IMR-90 (cell line): ENCODE measurements around the gene ACTA1. TPM values are rescaled to one million over a fixed set of nuclear protein-coding genes. Genes with fewer than 3 reads are reported as not detected.

Source experiments
- ATAC-seq: fragments of 200-7000 bp; cut with Tn5 transposase; 2 replicates; pipeline ENCODE4 v1.9.1; 2020; ENCODE audit warnings: low read depth, mild to moderate bottlenecking, moderate library complexity
- BruUV-seq: library from RNA; stranded (reverse); fragments of 400-500 nt; replicated peaks from 2 replicates; lab custom pipeline; 2021; lab: Mats Ljungman, UMichigan
- CTCF ChIA-PET: fragments of 300-600 bp; formaldehyde crosslinking; extraction: SDS; loops from one replicate; lab custom pipeline; 2021; ENCODE audit warnings: antibody characterized with exemption; lab: Yijun Ruan, JAX
- POLR2A ChIA-PET: fragments of 300-600 bp; sonication (Branson Sonifier 250); formaldehyde crosslinking; loops from one replicate; lab custom pipeline; 2022; ENCODE audit warnings: antibody characterized with exemption; ENCODE audit not compliant: unreplicated experiment; lab: Charles Lee
- DNase-seq: peaks from one replicate; pipeline ENCODE4 v3.0.0; 2013
- H2AFZ ChIP-seq: replicated peaks from 2 replicates; pipeline ENCODE3; 2013; ENCODE audit warnings: low read length, mild to moderate bottlenecking; ENCODE audit not compliant: poor library complexity
- H2AK5ac ChIP-seq: 2 replicates; pipeline ENCODE4 v1.6.1; 2013; ENCODE audit warnings: low read depth, low read length, inconsistent platforms
- H2AK9ac ChIP-seq: replicated peaks from 2 replicates; pipeline ENCODE3; 2013; ENCODE audit warnings: mild to moderate bottlenecking, low read depth, low read length, moderate library complexity; ENCODE audit not compliant: poor library complexity
- H2BK120ac ChIP-seq: 2 replicates; pipeline ENCODE4 v1.6.1; 2013; ENCODE audit warnings: low read depth, low read length, inconsistent platforms
- H2BK15ac ChIP-seq: 3 replicates; pipeline ENCODE4 v1.6.1; 2013; ENCODE audit warnings: low read depth, low read length, inconsistent platforms
- H2BK20ac ChIP-seq: 2 replicates; pipeline ENCODE4 v1.6.1; 2013; ENCODE audit warnings: low read depth, mild to moderate bottlenecking, inconsistent platforms, low read length, moderate library complexity
- H2BK5ac ChIP-seq: 2 replicates; pipeline ENCODE4 v1.6.1; 2013; ENCODE audit warnings: mild to moderate bottlenecking, low read depth, low read length, inconsistent platforms; ENCODE audit not compliant: poor library complexity, severe bottlenecking
- H3K14ac ChIP-seq: replicated peaks from 2 replicates; pipeline ENCODE4 v1.6.1; 2013; ENCODE audit warnings: low read depth, low read length, inconsistent platforms
- H3K18ac ChIP-seq: 2 replicates; pipeline ENCODE4 v1.6.1; 2013; ENCODE audit warnings: low read depth, low read length, control low read depth
- H3K23ac ChIP-seq: 2 replicates; pipeline ENCODE4 v1.6.1; 2013; ENCODE audit warnings: low read depth, low read length, inconsistent platforms
- H3K27ac ChIP-seq: 2 replicates; pipeline ENCODE4 v1.5.1; 2013; ENCODE audit warnings: mild to moderate bottlenecking, control low read depth, low read length; ENCODE audit not compliant: insufficient read depth
- H3K27me3 ChIP-seq: 2 replicates; pipeline ENCODE4 v1.6.1; 2013; ENCODE audit warnings: low read length; ENCODE audit not compliant: control insufficient read depth, insufficient read depth
- H3K36me3 ChIP-seq: 2 replicates; pipeline ENCODE4 v1.6.1; 2013; ENCODE audit warnings: low read length, mixed read lengths; ENCODE audit not compliant: control insufficient read depth, insufficient read depth
- H3K4ac ChIP-seq: 2 replicates; pipeline ENCODE4 v1.6.1; 2013; ENCODE audit warnings: low read depth, low read length, inconsistent platforms
- H3K4me1 ChIP-seq: 2 replicates; pipeline ENCODE4 v1.6.1; 2013; ENCODE audit warnings: low read length, mixed read lengths; ENCODE audit not compliant: control insufficient read depth, insufficient read depth
- H3K4me2 ChIP-seq: 2 replicates; pipeline ENCODE4 v1.6.1; 2013; ENCODE audit warnings: low read depth, mild to moderate bottlenecking, control low read depth, low read length, moderate library complexity
- H3K4me3 ChIP-seq: 2 replicates; pipeline ENCODE4 v1.5.1; 2013; ENCODE audit warnings: low read depth, mild to moderate bottlenecking, control low read depth, low read length, moderate library complexity; ENCODE audit not compliant: insufficient read depth
- H3K56ac ChIP-seq: 2 replicates; pipeline ENCODE4 v1.6.1; 2013; ENCODE audit warnings: low read length, inconsistent platforms; ENCODE audit not compliant: insufficient read depth; ENCODE audit errors: extremely low read depth
- H3K79me1 ChIP-seq, 2 experiments: 2 replicates each; pipeline ENCODE4 v1.6.1; 2013; ENCODE audit warnings: low read length in 2 of 2, inconsistent platforms in 1 of 2, low read depth in 1 of 2
- H3K9ac ChIP-seq: 2 replicates; pipeline ENCODE4 v1.6.1; 2013; ENCODE audit warnings: low read depth, low read length, control low read depth
- H3K9me1 ChIP-seq: 2 replicates; pipeline ENCODE4 v1.6.1; 2013; ENCODE audit warnings: low read length, inconsistent platforms; ENCODE audit not compliant: insufficient read depth
- H3K9me3 ChIP-seq: 2 replicates; pipeline ENCODE4 v1.6.1; 2013; ENCODE audit warnings: low read length; ENCODE audit not compliant: control insufficient read depth, insufficient read depth
- H4K20me1 ChIP-seq: 2 replicates; pipeline ENCODE4 v1.6.1; 2013; ENCODE audit warnings: low read length, inconsistent platforms; ENCODE audit not compliant: insufficient read depth
- H4K5ac ChIP-seq: 2 replicates; pipeline ENCODE4 v1.6.1; 2013; ENCODE audit warnings: mild to moderate bottlenecking, low read depth, low read length, control low read depth
- H4K8ac ChIP-seq, 2 experiments: 2 replicates each; pipeline ENCODE4 v1.6.1; 2013; ENCODE audit warnings: low read depth in 2 of 2, low read length in 2 of 2, control low read depth in 1 of 2, inconsistent platforms in 1 of 2
- H4K91ac ChIP-seq: 2 replicates; pipeline ENCODE4 v1.6.1; 2013; ENCODE audit warnings: low read depth, low read length, inconsistent platforms; ENCODE audit not compliant: insufficient read depth
- NFE2L2 ChIP-seq: fragments of 150-350 bp; IDR thresholded peaks from 2 replicates; pipeline ENCODE4 v1.6.1; 2016; ENCODE audit warnings: low read depth, mild to moderate bottlenecking, low read length
- RAD21 ChIP-seq: IDR thresholded peaks from 2 replicates; pipeline ENCODE4 v1.6.1; 2012; ENCODE audit warnings: low read length, improper control_type of control experiment
- SMC3 ChIP-seq: fragments of 150-350 bp; IDR thresholded peaks from 2 replicates; pipeline ENCODE4 v1.6.1; 2016; ENCODE audit warnings: low read depth, mild to moderate bottlenecking, antibody characterized with exemption, low read length, moderate library complexity
- WGBS, 2 experiments: methylation state at CpG; one replicate each; pipeline versions ENCODE4 v1.1.5 to v1.1.7; 2013; ENCODE audit warnings: missing lambda C conversion rate in 2 of 2; ENCODE audit not compliant: insufficient read length in 1 of 2; ENCODE audit errors: extremely low coverage in 2 of 2; 5-methylcytosine and 5-hydroxymethylcytosine counted together
- dilution Hi-C: fragments of 300-500 bp; cut with HindIII; formaldehyde crosslinking; loops from one replicate; pipeline ENCODE4 v1.14.3; 2018; ENCODE audit warnings: low sequenced_read_pairs; ENCODE audit not compliant: unreplicated experiment
- in situ Hi-C: fragments of 300-500 bp; cut with MboI; formaldehyde crosslinking; loops from 3 replicates; pipeline ENCODE4 v1.14.3; 2019; ENCODE audit warnings: low sequenced_read_pairs, inconsistent platforms, mixed read lengths
- intact Hi-C: fragments of 100-400 bp; cut with micrococcal nuclease; formaldehyde crosslinking; loops from 2 replicates; pipeline ENCODE4 v1.10.0; 2022
- polyA plus RNA-seq, 3 experiments: library from polyadenylated mRNA; depleted of rRNA; stranded (reverse); fragments of >200 nt; gene quantifications; 2 replicates each; pipeline ENCODE4 v1.2.3, GENCODE V29; 2012; ENCODE audit warnings: low replicate concordance in 1 of 3
- total RNA-seq: library from RNA; depleted of rRNA; stranded (reverse); fragments of >200 nt; gene quantifications from 2 replicates; pipeline ENCODE4 v1.2.3, GENCODE V29; 2012
- TF ChIP-seq, protein P1 (sequence below): conservative IDR thresholded peaks from 2 replicates; pipeline ENCODE4 v1.5.1; 2012; ENCODE audit warnings: mild to moderate bottlenecking, low read depth, low read length, improper control_type of control experiment

ACTA1 gene
- total and polyA plus RNA-seq, 2 of the 4 experiments (the other 2 are of a cell fraction): not detected

DNA sequence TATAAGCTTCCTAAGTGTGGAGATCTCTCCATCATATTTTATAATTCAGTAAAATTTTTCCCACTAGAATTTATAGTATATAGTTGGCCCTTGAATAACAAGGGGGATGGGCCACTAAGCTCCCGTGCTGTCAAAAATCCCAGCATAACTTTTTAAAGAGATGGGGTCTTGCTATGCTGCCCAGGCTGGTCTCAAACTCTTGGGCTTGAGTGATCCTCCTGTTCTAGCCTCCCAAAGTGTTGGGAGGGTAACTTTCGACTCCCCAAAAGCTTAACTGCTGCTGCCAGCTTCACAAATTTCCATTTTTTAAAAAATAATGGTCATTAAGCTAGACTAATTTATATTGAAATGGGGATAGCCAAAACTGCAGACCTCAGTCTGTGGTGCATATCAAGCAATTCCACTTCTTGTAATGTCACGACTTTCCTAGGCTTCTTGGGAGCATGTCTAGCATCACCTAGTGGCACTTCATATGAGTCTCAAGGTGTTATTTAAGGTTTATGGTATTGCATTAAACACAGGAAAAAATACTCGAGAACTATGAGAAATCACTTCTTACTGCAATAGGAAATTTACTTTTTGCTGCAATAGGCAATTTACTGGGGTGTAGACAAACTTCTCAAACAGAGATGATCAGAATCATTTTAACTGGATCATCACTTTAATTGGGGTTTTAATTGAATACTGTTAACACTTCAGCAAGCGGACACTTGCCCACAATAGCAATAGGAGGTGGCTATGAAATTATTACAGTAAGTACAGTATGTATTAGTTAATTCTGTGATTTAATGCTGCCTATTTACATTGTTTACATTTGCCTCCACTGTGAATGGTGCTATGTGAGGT lies 19.3 kb upstream of the ACTA1 start:
- Histone ChIP-seq H3K36me3 (peaks cover 12% of the 10 kb centered on the region), H3K4me1 (no peaks in the 10 kb centered on the region), H4K5ac (no peak overlapping the region), H4K20me1 (no peaks in the 10 kb centered on the region), H2AK5ac (no peak overlapping the region), H2AK9ac (no peak overlapping the region), H3K14ac (no peak overlapping the region), H3K4me2 (no peak overlapping the region), H3K9me1 (no peaks in the 10 kb centered on the region), H3K18ac (no peak overlapping the region), H3K4ac (no peak overlapping the region), H2BK5ac (no peak overlapping the region), H4K91ac (no peak overlapping the region), H3K27ac (no peak overlapping the region), H3K4me3 (no peak overlapping the region), H3K56ac (no peak overlapping the region), H3K79me1 (no peaks in the 10 kb centered on the region), H3K23ac (no peak overlapping the region), H4K8ac (no peak overlapping the region), H3K9me3 (no peaks in the 10 kb centered on the region), H3K27me3 (no peaks in the 10 kb centered on the region), H2BK120ac (no peak overlapping the region), H2BK15ac (no peak overlapping the region), H2AFZ (no peak overlapping the region), H2BK20ac (no peak overlapping the region), H3K9ac (no peak overlapping the region)
- no TSS peak for BruUV-seq
- dilution Hi-C loops (no loop called here), in situ Hi-C loops (no loop called here), intact Hi-C loops (loop anchor here (1.0 kb wide), 1 partner anchor 195 kb away; no protein-coding TSS in a partner anchor)
- POLR2A ChIA-PET: no interaction called here
- DNase-seq (peak; percentile 50), ATAC-seq (peak; percentile 61; the same call in 1 of the 2 replicates)
- WGBS, 2 experiments: no CpG with 5 or more reads among the region's 5 CpGs
- peak; percentile 54; the same call in 1 of the 2 replicates for TF ChIP-seq SMC3
- TF ChIP-seq RAD21: peak; percentile 62
- TF ChIP-seq, protein P1, sequence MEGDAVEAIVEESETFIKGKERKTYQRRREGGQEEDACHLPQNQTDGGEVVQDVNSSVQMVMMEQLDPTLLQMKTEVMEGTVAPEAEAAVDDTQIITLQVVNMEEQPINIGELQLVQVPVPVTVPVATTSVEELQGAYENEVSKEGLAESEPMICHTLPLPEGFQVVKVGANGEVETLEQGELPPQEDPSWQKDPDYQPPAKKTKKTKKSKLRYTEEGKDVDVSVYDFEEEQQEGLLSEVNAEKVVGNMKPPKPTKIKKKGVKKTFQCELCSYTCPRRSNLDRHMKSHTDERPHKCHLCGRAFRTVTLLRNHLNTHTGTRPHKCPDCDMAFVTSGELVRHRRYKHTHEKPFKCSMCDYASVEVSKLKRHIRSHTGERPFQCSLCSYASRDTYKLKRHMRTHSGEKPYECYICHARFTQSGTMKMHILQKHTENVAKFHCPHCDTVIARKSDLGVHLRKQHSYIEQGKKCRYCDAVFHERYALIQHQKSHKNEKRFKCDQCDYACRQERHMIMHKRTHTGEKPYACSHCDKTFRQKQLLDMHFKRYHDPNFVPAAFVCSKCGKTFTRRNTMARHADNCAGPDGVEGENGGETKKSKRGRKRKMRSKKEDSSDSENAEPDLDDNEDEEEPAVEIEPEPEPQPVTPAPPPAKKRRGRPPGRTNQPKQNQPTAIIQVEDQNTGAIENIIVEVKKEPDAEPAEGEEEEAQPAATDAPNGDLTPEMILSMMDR: peak; percentile 50
- TF ChIP-seq NFE2L2: no peak
- CTCF ChIA-PET: interaction anchor here (1.3 kb wide), 3 partner anchors 15 to 196 kb away, joined by 3 to 4 read pairs (median 4); no protein-coding TSS in a partner anchor
